Activated CD8-positive, alpha-beta memory T cell treated with anti-CD3 and anti-CD28 coated beads for 24 hours (primary cell): Measurements from ENCODE around the gene CRABP1.

ENCODE experiments used
- DNase-seq: peaks from one replicate; pipeline ENCODE4 v3.0.0-alpha.2; 2020

CRABP1 gene

GRCh38 chr15:78340231-78341056 lies at the start of gene CRABP1:
TSS of gene CRABP1 (plus strand) at chr15:78340353. CDS start at chr15:78340429, 76 bp downstream.
- DNase-seq, result no peak

GRCh38 chr15:78291052-78291451 lies 49.1 kb upstream of the CRABP1 start:
- DNase-seq, result no peak

- no peak for DNase-seq
Measured at GRCh38 chr15:78291698-78292097, 48.5 kb upstream of the CRABP1 start.

GRCh38 chr15:78292219-78292618 lies 47.9 kb upstream of the CRABP1 start:
- no peak for DNase-seq

GRCh38 chr15:78299101-78299930 lies 40.8 kb upstream of the CRABP1 start, which contains the start of gene SKIC8:
TSS of gene SKIC8 (minus strand) at chr15:78299609. CDS start at chr15:78295686, 3,923 bp downstream.
- peak; percentile 94 for DNase-seq

GRCh38 chr15:78301326-78301725 lies 38.8 kb upstream of the CRABP1 start:
- DNase-seq, result no peak

- no peak for DNase-seq
Measured at GRCh38 chr15:78301828-78302227, 38.3 kb upstream of the CRABP1 start.

- no peak for DNase-seq
Measured at GRCh38 chr15:78302579-78303312, 37.4 kb upstream of the CRABP1 start.

- DNase-seq, result no peak
Measured at GRCh38 chr15:78304216-78305066, 35.7 kb upstream of the CRABP1 start.

- DNase-seq, result no peak
Measured at GRCh38 chr15:78306176-78306774, 33.9 kb upstream of the CRABP1 start.

- DNase-seq, result no peak
Measured at GRCh38 chr15:78307976-78308375, 32.2 kb upstream of the CRABP1 start.

- peak; percentile 73 for DNase-seq
Measured at GRCh38 chr15:78308422-78309032, 31.6 kb upstream of the CRABP1 start.

- no peak for DNase-seq
Measured at GRCh38 chr15:78311292-78311691, 28.9 kb upstream of the CRABP1 start.

- no peak for DNase-seq
Measured at GRCh38 chr15:78312536-78312935, 27.6 kb upstream of the CRABP1 start.

- no peak for DNase-seq
Measured at GRCh38 chr15:78312957-78313356, 27.2 kb upstream of the CRABP1 start.

GRCh38 chr15:78313383-78313782 lies 26.8 kb upstream of the CRABP1 start:
- DNase-seq, result no peak

GRCh38 chr15:78314181-78314581 lies 26.0 kb upstream of the CRABP1 start:
- DNase-seq, result no peak

- no peak for DNase-seq
Measured at GRCh38 chr15:78315686-78316282, 24.4 kb upstream of the CRABP1 start.

GRCh38 chr15:78316283-78317083 lies 23.7 kb upstream of the CRABP1 start:
- no peak for DNase-seq
